IMR-90 (cell line): ENCODE measurements around the gene LZTS3. TPM values are rescaled to one million over a fixed set of nuclear protein-coding genes. Genes with fewer than 3 reads are reported as not detected.

Experiments
- ATAC-seq: fragments of 200-7000 bp; cut with Tn5 transposase; 2 replicates; pipeline ENCODE4 v1.9.1; 2020; ENCODE audit warnings: low read depth, mild to moderate bottlenecking, moderate library complexity
- BruUV-seq: library from RNA; stranded (reverse); fragments of 400-500 nt; replicated peaks from 2 replicates; lab custom pipeline; 2021; lab: Mats Ljungman, UMichigan
- CTCF ChIA-PET: fragments of 300-600 bp; formaldehyde crosslinking; extraction: SDS; loops from one replicate; lab custom pipeline; 2021; ENCODE audit warnings: antibody characterized with exemption; lab: Yijun Ruan, JAX
- POLR2A ChIA-PET: fragments of 300-600 bp; sonication (Branson Sonifier 250); formaldehyde crosslinking; loops from one replicate; lab custom pipeline; 2022; ENCODE audit warnings: antibody characterized with exemption; ENCODE audit not compliant: unreplicated experiment; lab: Charles Lee
- DNase-seq: peaks from one replicate; pipeline ENCODE4 v3.0.0; 2013
- H2AFZ ChIP-seq: replicated peaks from 2 replicates; pipeline ENCODE3; 2013; ENCODE audit warnings: low read length, mild to moderate bottlenecking; ENCODE audit not compliant: poor library complexity
- H2AK5ac ChIP-seq: 2 replicates; pipeline ENCODE4 v1.6.1; 2013; ENCODE audit warnings: low read depth, low read length, inconsistent platforms
- H2AK9ac ChIP-seq: replicated peaks from 2 replicates; pipeline ENCODE3; 2013; ENCODE audit warnings: mild to moderate bottlenecking, low read depth, low read length, moderate library complexity; ENCODE audit not compliant: poor library complexity
- H2BK120ac ChIP-seq: 2 replicates; pipeline ENCODE4 v1.6.1; 2013; ENCODE audit warnings: low read depth, low read length, inconsistent platforms
- H2BK15ac ChIP-seq: 3 replicates; pipeline ENCODE4 v1.6.1; 2013; ENCODE audit warnings: low read depth, low read length, inconsistent platforms
- H2BK20ac ChIP-seq: 2 replicates; pipeline ENCODE4 v1.6.1; 2013; ENCODE audit warnings: low read depth, mild to moderate bottlenecking, inconsistent platforms, low read length, moderate library complexity
- H2BK5ac ChIP-seq: 2 replicates; pipeline ENCODE4 v1.6.1; 2013; ENCODE audit warnings: mild to moderate bottlenecking, low read depth, low read length, inconsistent platforms; ENCODE audit not compliant: poor library complexity, severe bottlenecking
- H3K14ac ChIP-seq: replicated peaks from 2 replicates; pipeline ENCODE4 v1.6.1; 2013; ENCODE audit warnings: low read depth, low read length, inconsistent platforms
- H3K18ac ChIP-seq: 2 replicates; pipeline ENCODE4 v1.6.1; 2013; ENCODE audit warnings: low read depth, low read length, control low read depth
- H3K23ac ChIP-seq: 2 replicates; pipeline ENCODE4 v1.6.1; 2013; ENCODE audit warnings: low read depth, low read length, inconsistent platforms
- H3K27ac ChIP-seq: 2 replicates; pipeline ENCODE4 v1.5.1; 2013; ENCODE audit warnings: mild to moderate bottlenecking, control low read depth, low read length; ENCODE audit not compliant: insufficient read depth
- H3K27me3 ChIP-seq: 2 replicates; pipeline ENCODE4 v1.6.1; 2013; ENCODE audit warnings: low read length; ENCODE audit not compliant: control insufficient read depth, insufficient read depth
- H3K36me3 ChIP-seq: 2 replicates; pipeline ENCODE4 v1.6.1; 2013; ENCODE audit warnings: low read length, mixed read lengths; ENCODE audit not compliant: control insufficient read depth, insufficient read depth
- H3K4ac ChIP-seq: 2 replicates; pipeline ENCODE4 v1.6.1; 2013; ENCODE audit warnings: low read depth, low read length, inconsistent platforms
- H3K4me1 ChIP-seq: 2 replicates; pipeline ENCODE4 v1.6.1; 2013; ENCODE audit warnings: low read length, mixed read lengths; ENCODE audit not compliant: control insufficient read depth, insufficient read depth
- H3K4me2 ChIP-seq: 2 replicates; pipeline ENCODE4 v1.6.1; 2013; ENCODE audit warnings: low read depth, mild to moderate bottlenecking, control low read depth, low read length, moderate library complexity
- H3K4me3 ChIP-seq: 2 replicates; pipeline ENCODE4 v1.5.1; 2013; ENCODE audit warnings: low read depth, mild to moderate bottlenecking, control low read depth, low read length, moderate library complexity; ENCODE audit not compliant: insufficient read depth
- H3K56ac ChIP-seq: 2 replicates; pipeline ENCODE4 v1.6.1; 2013; ENCODE audit warnings: low read length, inconsistent platforms; ENCODE audit not compliant: insufficient read depth; ENCODE audit errors: extremely low read depth
- H3K79me1 ChIP-seq, 2 experiments: 2 replicates each; pipeline ENCODE4 v1.6.1; 2013; ENCODE audit warnings: low read length in 2 of 2, inconsistent platforms in 1 of 2, low read depth in 1 of 2
- H3K9ac ChIP-seq: 2 replicates; pipeline ENCODE4 v1.6.1; 2013; ENCODE audit warnings: low read depth, low read length, control low read depth
- H3K9me1 ChIP-seq: 2 replicates; pipeline ENCODE4 v1.6.1; 2013; ENCODE audit warnings: low read length, inconsistent platforms; ENCODE audit not compliant: insufficient read depth
- H3K9me3 ChIP-seq: 2 replicates; pipeline ENCODE4 v1.6.1; 2013; ENCODE audit warnings: low read length; ENCODE audit not compliant: control insufficient read depth, insufficient read depth
- H4K20me1 ChIP-seq: 2 replicates; pipeline ENCODE4 v1.6.1; 2013; ENCODE audit warnings: low read length, inconsistent platforms; ENCODE audit not compliant: insufficient read depth
- H4K5ac ChIP-seq: 2 replicates; pipeline ENCODE4 v1.6.1; 2013; ENCODE audit warnings: mild to moderate bottlenecking, low read depth, low read length, control low read depth
- H4K8ac ChIP-seq, 2 experiments: 2 replicates each; pipeline ENCODE4 v1.6.1; 2013; ENCODE audit warnings: low read depth in 2 of 2, low read length in 2 of 2, control low read depth in 1 of 2, inconsistent platforms in 1 of 2
- H4K91ac ChIP-seq: 2 replicates; pipeline ENCODE4 v1.6.1; 2013; ENCODE audit warnings: low read depth, low read length, inconsistent platforms; ENCODE audit not compliant: insufficient read depth
- BHLHE40 ChIP-seq: fragments of 150-350 bp; IDR thresholded peaks from 2 replicates; pipeline ENCODE4 v1.6.1; 2016; ENCODE audit warnings: mild to moderate bottlenecking, low read depth, low read length
- MAFK ChIP-seq: IDR thresholded peaks from 2 replicates; pipeline ENCODE4 v1.6.1; 2012; ENCODE audit warnings: low read depth, low read length, improper control_type of control experiment
- MAZ ChIP-seq: IDR thresholded peaks from 2 replicates; pipeline ENCODE4 v1.6.1; 2012; ENCODE audit warnings: low read depth, mild to moderate bottlenecking, low read length, improper control_type of control experiment, moderate library complexity, borderline replicate concordance
- POLR2A ChIP-seq: IDR thresholded peaks from 2 replicates; pipeline ENCODE4 v1.6.1; 2012; ENCODE audit warnings: mild to moderate bottlenecking, low read depth, low read length
- RAD21 ChIP-seq: IDR thresholded peaks from 2 replicates; pipeline ENCODE4 v1.6.1; 2012; ENCODE audit warnings: low read length, improper control_type of control experiment
- RCOR1 ChIP-seq: IDR thresholded peaks from 2 replicates; pipeline ENCODE4 v1.6.1; 2012; ENCODE audit warnings: mild to moderate bottlenecking, low read length, improper control_type of control experiment; ENCODE audit not compliant: insufficient replicate concordance
- USF2 ChIP-seq: fragments of 150-350 bp; IDR thresholded peaks from 2 replicates; pipeline ENCODE4 v1.6.1; 2017; ENCODE audit warnings: mild to moderate bottlenecking, antibody characterized with exemption, low read length, low read depth
- WGBS, 2 experiments: methylation state at CpG; one replicate each; pipeline versions ENCODE4 v1.1.5 to v1.1.7; 2013; ENCODE audit warnings: missing lambda C conversion rate in 2 of 2; ENCODE audit not compliant: insufficient read length in 1 of 2; ENCODE audit errors: extremely low coverage in 2 of 2; 5-methylcytosine and 5-hydroxymethylcytosine counted together
- dilution Hi-C: fragments of 300-500 bp; cut with HindIII; formaldehyde crosslinking; loops from one replicate; pipeline ENCODE4 v1.14.3; 2018; ENCODE audit warnings: low sequenced_read_pairs; ENCODE audit not compliant: unreplicated experiment
- in situ Hi-C: fragments of 300-500 bp; cut with MboI; formaldehyde crosslinking; loops from 3 replicates; pipeline ENCODE4 v1.14.3; 2019; ENCODE audit warnings: low sequenced_read_pairs, inconsistent platforms, mixed read lengths
- intact Hi-C: fragments of 100-400 bp; cut with micrococcal nuclease; formaldehyde crosslinking; loops from 2 replicates; pipeline ENCODE4 v1.10.0; 2022
- polyA plus RNA-seq, 3 experiments: library from polyadenylated mRNA; depleted of rRNA; stranded (reverse); fragments of >200 nt; gene quantifications; 2 replicates each; pipeline ENCODE4 v1.2.3, GENCODE V29; 2012; ENCODE audit warnings: low replicate concordance in 1 of 3
- total RNA-seq: library from RNA; depleted of rRNA; stranded (reverse); fragments of >200 nt; gene quantifications from 2 replicates; pipeline ENCODE4 v1.2.3, GENCODE V29; 2012

LZTS3 gene
- total and polyA plus RNA-seq, 2 of the 4 experiments (the other 2 are of a cell fraction) = 1.4 to 3.2 TPM

- intact Hi-C loops = no loop called here
Observed at GRCh38 chr20:3134151-3134550, 39.2 kb downstream of the LZTS3 start.

More at GRCh38 chr20:3134151-3134550, 39.2 kb downstream of the LZTS3 start:
- no peak overlapping the region for H3K18ac ChIP-seq
- no peak overlapping the region for H2AK5ac ChIP-seq
- no peak overlapping the region for H2BK5ac ChIP-seq
- peaks cover 21 to 53% of the 10 kb centered on the region in 2 experiments for H3K79me1 ChIP-seq
- H3K14ac ChIP-seq = no peak overlapping the region
- no CpG with 5 or more reads among the region's 3 CpGs for WGBS, 2 experiments
- H3K4me1 ChIP-seq = peaks cover 12% of the 10 kb centered on the region
- H3K27me3 ChIP-seq = no peaks in the 10 kb centered on the region
- peaks cover 7% of the 10 kb centered on the region for H3K9me1 ChIP-seq
- dilution Hi-C loops (no loop called here), in situ Hi-C loops (no loop called here)
- BruUV-seq = no TSS peak
- TF ChIP-seq RCOR1 (no peak), MAFK (no peak), USF2 (no peak), POLR2A (no peak), MAZ (no peak), RAD21 (no peak), BHLHE40 (no peak)
- POLR2A ChIA-PET = interaction anchor here (0.7 kb wide), 1 partner anchor 11 kb away, joined by 4 read pairs; no protein-coding TSS in a partner anchor
- H3K23ac ChIP-seq = no peak overlapping the region
- no peak overlapping the region for H3K27ac ChIP-seq
- no peak overlapping the region for H4K8ac ChIP-seq
- no peak overlapping the region for H3K4ac ChIP-seq
- no peak overlapping the region for H2BK15ac ChIP-seq
- CTCF ChIA-PET = no interaction called here
- H2BK120ac ChIP-seq = no peak overlapping the region
- no peak overlapping the region for H3K4me3 ChIP-seq
- no peak overlapping the region for H2AFZ ChIP-seq
- peak; percentile 75 for DNase-seq
- H2BK20ac ChIP-seq = no peak overlapping the region
- no peak overlapping the region for H3K4me2 ChIP-seq
- no peak overlapping the region for H3K9ac ChIP-seq
- H4K91ac ChIP-seq = no peak overlapping the region
- no peak overlapping the region for H4K5ac ChIP-seq
- ATAC-seq = peak; percentile 53
- H3K56ac ChIP-seq = no peak overlapping the region
- H4K20me1 ChIP-seq = peaks cover 12% of the 10 kb centered on the region; the same call in 1 of the 2 replicates
- no peak overlapping the region for H2AK9ac ChIP-seq
- H3K36me3 ChIP-seq = no peaks in the 10 kb centered on the region
- no peaks in the 10 kb centered on the region for H3K9me3 ChIP-seq
